Upper lobe of left lung (tissue), 4 donors: Measurements from ENCODE around the gene NFU1.
"Not testable (repeated sequence)": the region's sequence is repeated elsewhere in the genome, so short reads cannot be mapped to it uniquely, and the experiment has no call there.

Experiments used
- CTCF ChIP-seq, 6 experiments: fragments of 450-650 bp in 4 of 6; fragments of 200-600 bp in 2 of 6; sonication (generic) in 2 of 6; IDR thresholded peaks; one replicate each; pipeline ENCODE4 v1.5.1; 2016 to 2019; ENCODE audit warnings: antibody characterized with exemption in 6 of 6
- EP300 ChIP-seq, 4 donors: sonication (generic); formaldehyde crosslinking; IDR thresholded peaks; one replicate each; pipeline ENCODE4 v1.5.1; 2017; ENCODE audit warnings: antibody characterized with exemption in 4 of 4, control low read depth in 2 of 4
- POLR2A ChIP-seq, 4 donors: fragments of 450-650 bp; IDR thresholded peaks; one replicate each; pipeline ENCODE4 v1.5.1; 2016 to 2017; ENCODE audit warnings: antibody characterized with exemption in 4 of 4, mild to moderate bottlenecking in 2 of 4
- POLR2AphosphoS5 ChIP-seq, 2 donors: sonication (generic); formaldehyde crosslinking; IDR thresholded peaks; one replicate each; pipeline ENCODE4 v1.5.1; 2017; ENCODE audit warnings: antibody characterized with exemption in 2 of 2

- TF ChIP-seq POLR2AphosphoS5, CTCF, EP300, POLR2A (IDR thresholded peaks at IDR 0.05): not testable (repeated sequence)
Measured at GRCh38 chr2:69443673-69444072, 6.4 kb upstream of the NFU1 start.
